Measurements from ENCODE around the gene COPS8.

COPS8 gene

DNA sequence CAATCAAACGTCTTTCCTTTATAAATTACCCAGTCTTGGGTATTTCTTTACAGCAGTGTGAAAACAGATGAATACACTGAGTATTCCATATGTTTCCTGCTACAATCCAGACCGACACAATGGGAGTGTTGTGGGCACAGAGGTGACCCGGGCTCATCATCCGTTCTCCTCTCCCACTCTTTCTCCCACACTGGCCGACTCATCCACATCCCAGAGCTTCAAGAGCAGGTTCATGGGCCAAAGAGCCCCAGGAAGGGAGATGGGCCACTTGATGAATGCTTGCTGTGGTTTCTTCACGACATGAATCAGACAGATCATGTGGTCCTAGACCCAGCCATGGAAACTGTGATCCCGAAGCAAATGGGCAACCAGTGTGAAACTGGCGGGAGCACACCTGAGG lies 4.1 kb upstream of the COPS8 start:
- ChIA-PET CTCF (no interaction called here), POLR2A (no interaction called here)
- H3K36me3 ChIP-seq (ENCODE audit: control insufficient read depth in 2 of 2, insufficient read depth in 1 of 2, low read length in 2 of 2): peaks cover 0 to 3% of the 10 kb centered on the region in 2 experiments; a peak in 1 of 3 replicates

DNA sequence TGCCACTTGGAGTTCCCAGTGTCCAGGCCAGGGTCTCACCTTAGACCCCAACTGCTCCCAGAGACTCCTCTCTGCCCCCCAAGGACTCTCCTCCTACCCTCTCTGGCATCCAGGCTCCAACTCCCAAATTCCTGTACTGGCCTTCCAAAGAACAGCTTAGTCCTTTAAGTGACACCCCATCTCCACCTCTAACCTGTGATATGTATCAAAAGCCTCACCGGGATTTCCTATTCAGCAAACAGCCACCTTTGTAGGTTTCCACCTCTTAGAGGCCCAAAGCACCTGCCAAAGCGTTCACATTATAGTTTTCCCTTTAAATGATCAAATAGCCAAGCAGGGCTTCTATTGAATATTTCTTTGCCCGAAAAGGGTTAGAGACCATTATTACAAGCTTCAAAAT lies 2.7 kb upstream of the COPS8 start:
- POLR2A ChIA-PET: no interaction called here
- CTCF ChIA-PET: interaction anchor here (1.0 kb wide), 1 partner anchor 730 kb away, joined by 4 read pairs; no protein-coding TSS in a partner anchor
- TF ChIP-seq ZNF112 (tag by site-specific recombination; IDR thresholded peaks at IDR 0.05) (no peak), MEIS1 (CRISPR knock-in tag; IDR thresholded peaks at IDR 0.05; ENCODE audit: borderline replicate concordance) (no peak), ZNF792 (tag by site-specific recombination; IDR thresholded peaks at IDR 0.05) (no peak), ZNF169 (tag by site-specific recombination; IDR thresholded peaks at IDR 0.05) (no peak), ZNF138 (tag by site-specific recombination; IDR thresholded peaks at IDR 0.05; ENCODE audit: borderline replicate concordance) (no peak)
- H3K36me3 ChIP-seq (ENCODE audit: control insufficient read depth in 2 of 2, insufficient read depth in 1 of 2, low read length in 2 of 2): peaks cover 6 to 10% of the 10 kb centered on the region in 2 experiments
- no peaks in the 10 kb centered on the region for H3K9me3 ChIP-seq (ENCODE audit: control insufficient read depth, insufficient read depth, low read depth, low read length)
- peaks cover 4% of the 10 kb centered on the region; the same call in 1 of the 2 replicates for H3K4me1 ChIP-seq (ENCODE audit: control insufficient read depth, insufficient read depth, low read length)
- H3K4me3 ChIP-seq (ENCODE audit: low read depth, low read length): no peak overlapping the region
- no peak overlapping the region for H3K27ac ChIP-seq (ENCODE audit: extremely low read depth, low read depth, low read length)

More for the DNA sequence above, 4.1 kb upstream of the COPS8 start:
- Histone ChIP-seq H3K27ac (ENCODE audit: extremely low read depth, low read depth, low read length) (no peak overlapping the region), H3K4me3 (ENCODE audit: low read depth, low read length) (no peak overlapping the region), H3K9me3 (ENCODE audit: control insufficient read depth, insufficient read depth, low read depth, low read length) (no peaks in the 10 kb centered on the region), H3K4me1 (ENCODE audit: control insufficient read depth, insufficient read depth, low read length) (no peaks in the 10 kb centered on the region)
- TF ChIP-seq ZNF354C (tag by site-specific recombination; IDR thresholded peaks at IDR 0.05; ENCODE audit: borderline replicate concordance, low read depth) (no peak), ZNF366 (tag by site-specific recombination; conservative IDR thresholded peaks at IDR 0.05) (no peak), SETDB1 (IDR thresholded peaks at IDR 0.05; ENCODE audit: insufficient read length, low read length) (no peak), ZNF202 (tag by site-specific recombination; IDR thresholded peaks at IDR 0.05; ENCODE audit: borderline replicate concordance) (no peak), ZNF548 (tag by site-specific recombination; IDR thresholded peaks at IDR 0.05) (no peak), KLF8 (tag by site-specific recombination; IDR thresholded peaks at IDR 0.05) (no peak), ZNF621 (tag by site-specific recombination; IDR thresholded peaks at IDR 0.05) (no peak), ZBTB1 (tag by site-specific recombination; IDR thresholded peaks at IDR 0.05) (no peak), ZNF654 (tag by site-specific recombination; IDR thresholded peaks at IDR 0.05; ENCODE audit: low read depth) (no peak), ZNF24 (tag by site-specific recombination; IDR thresholded peaks at IDR 0.05) (no peak), ZSCAN16 (tag by site-specific recombination; IDR thresholded peaks at IDR 0.05) (no peak), ZNF837 (tag by site-specific recombination; IDR thresholded peaks at IDR 0.05) (no peak), ZNF274 (IDR thresholded peaks at IDR 0.05; ENCODE audit: low read length) (no peak), ZNF274 (tag by site-specific recombination; IDR thresholded peaks at IDR 0.05; ENCODE audit: borderline replicate concordance) (no peak)
- TF ChIP-seq, protein P1, sequence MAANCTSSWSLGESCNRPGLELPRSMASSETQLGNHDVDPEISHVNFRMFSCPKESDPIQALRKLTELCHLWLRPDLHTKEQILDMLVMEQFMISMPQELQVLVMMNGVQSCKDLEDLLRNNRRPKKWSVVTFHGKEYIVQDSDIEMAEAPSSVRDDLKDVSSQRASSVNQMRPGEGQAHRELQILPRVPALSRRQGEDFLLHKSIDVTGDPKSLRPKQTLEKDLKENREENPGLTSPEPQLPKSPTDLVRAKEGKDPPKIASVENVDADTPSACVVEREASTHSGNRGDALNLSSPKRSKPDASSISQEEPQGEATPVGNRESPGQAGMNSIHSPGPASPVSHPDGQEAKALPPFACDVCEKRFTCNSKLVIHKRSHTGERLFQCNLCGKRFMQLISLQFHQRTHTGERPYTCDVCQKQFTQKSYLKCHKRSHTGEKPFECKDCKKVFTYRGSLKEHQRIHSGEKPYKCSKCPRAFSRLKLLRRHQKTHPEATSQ (tag by site-specific recombination; IDR thresholded peaks at IDR 0.05): no peak
- TF ChIP-seq, protein P2, sequence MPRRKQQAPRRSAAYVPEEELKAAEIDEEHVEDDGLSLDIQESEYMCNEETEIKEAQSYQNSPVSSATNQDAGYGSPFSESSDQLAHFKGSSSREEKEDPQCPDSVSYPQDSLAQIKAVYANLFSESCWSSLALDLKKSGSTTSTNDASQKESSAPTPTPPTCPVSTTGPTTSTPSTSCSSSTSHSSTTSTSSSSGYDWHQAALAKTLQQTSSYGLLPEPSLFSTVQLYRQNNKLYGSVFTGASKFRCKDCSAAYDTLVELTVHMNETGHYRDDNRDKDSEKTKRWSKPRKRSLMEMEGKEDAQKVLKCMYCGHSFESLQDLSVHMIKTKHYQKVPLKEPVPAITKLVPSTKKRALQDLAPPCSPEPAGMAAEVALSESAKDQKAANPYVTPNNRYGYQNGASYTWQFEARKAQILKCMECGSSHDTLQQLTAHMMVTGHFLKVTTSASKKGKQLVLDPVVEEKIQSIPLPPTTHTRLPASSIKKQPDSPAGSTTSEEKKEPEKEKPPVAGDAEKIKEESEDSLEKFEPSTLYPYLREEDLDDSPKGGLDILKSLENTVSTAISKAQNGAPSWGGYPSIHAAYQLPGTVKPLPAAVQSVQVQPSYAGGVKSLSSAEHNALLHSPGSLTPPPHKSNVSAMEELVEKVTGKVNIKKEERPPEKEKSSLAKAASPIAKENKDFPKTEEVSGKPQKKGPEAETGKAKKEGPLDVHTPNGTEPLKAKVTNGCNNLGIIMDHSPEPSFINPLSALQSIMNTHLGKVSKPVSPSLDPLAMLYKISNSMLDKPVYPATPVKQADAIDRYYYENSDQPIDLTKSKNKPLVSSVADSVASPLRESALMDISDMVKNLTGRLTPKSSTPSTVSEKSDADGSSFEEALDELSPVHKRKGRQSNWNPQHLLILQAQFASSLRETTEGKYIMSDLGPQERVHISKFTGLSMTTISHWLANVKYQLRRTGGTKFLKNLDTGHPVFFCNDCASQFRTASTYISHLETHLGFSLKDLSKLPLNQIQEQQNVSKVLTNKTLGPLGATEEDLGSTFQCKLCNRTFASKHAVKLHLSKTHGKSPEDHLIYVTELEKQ (tag by site-specific recombination; IDR thresholded peaks at IDR 0.05; ENCODE audit: borderline replicate concordance): no peak
